Measurements from ENCODE around the gene CCDC91. TPM values are rescaled to one million over a fixed set of nuclear protein-coding genes. Genes with fewer than 3 reads are reported as not detected.

The CCDC91 gene
- total RNA-seq, 4 donors from 2014 or later: 55.6 to 74.0 (median 62.6) TPM

- no peaks in the 10 kb centered on the region for H3K4me1 ChIP-seq
- H3K27ac ChIP-seq: no peak overlapping the region
- intact Hi-C loops (cut with DNase I): no loop called here
- 88 to 96% methylated on average over 6 of the region's 6 CpGs for WGBS, 2 donors
- H3K36me3 ChIP-seq: no peaks in the 10 kb centered on the region
- H3K27me3 ChIP-seq: no peaks in the 10 kb centered on the region
- H3K4me3 ChIP-seq (replicated peaks in 1 of 3): no peak overlapping the region
- no peak for TF ChIP-seq POLR2A (IDR thresholded peaks at IDR 0.05)
- TF ChIP-seq, protein P1, sequence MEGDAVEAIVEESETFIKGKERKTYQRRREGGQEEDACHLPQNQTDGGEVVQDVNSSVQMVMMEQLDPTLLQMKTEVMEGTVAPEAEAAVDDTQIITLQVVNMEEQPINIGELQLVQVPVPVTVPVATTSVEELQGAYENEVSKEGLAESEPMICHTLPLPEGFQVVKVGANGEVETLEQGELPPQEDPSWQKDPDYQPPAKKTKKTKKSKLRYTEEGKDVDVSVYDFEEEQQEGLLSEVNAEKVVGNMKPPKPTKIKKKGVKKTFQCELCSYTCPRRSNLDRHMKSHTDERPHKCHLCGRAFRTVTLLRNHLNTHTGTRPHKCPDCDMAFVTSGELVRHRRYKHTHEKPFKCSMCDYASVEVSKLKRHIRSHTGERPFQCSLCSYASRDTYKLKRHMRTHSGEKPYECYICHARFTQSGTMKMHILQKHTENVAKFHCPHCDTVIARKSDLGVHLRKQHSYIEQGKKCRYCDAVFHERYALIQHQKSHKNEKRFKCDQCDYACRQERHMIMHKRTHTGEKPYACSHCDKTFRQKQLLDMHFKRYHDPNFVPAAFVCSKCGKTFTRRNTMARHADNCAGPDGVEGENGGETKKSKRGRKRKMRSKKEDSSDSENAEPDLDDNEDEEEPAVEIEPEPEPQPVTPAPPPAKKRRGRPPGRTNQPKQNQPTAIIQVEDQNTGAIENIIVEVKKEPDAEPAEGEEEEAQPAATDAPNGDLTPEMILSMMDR (IDR thresholded peaks at IDR 0.05): no peak
- no peak for DNase-seq
- no peaks in the 10 kb centered on the region for H3K9me3 ChIP-seq
Observed at GRCh38 chr12:28582672-28583376, 392.6 kb downstream of the CCDC91 start.

- no peaks in the 10 kb centered on the region for H3K36me3 ChIP-seq
- intact Hi-C loops (cut with DNase I): no loop called here
- DNase-seq: no peak
- H3K9me3 ChIP-seq: no peaks in the 10 kb centered on the region
- H3K27ac ChIP-seq: no peak overlapping the region
- no peak for TF ChIP-seq POLR2A (IDR thresholded peaks at IDR 0.05)
- TF ChIP-seq, protein P1 (IDR thresholded peaks at IDR 0.05): no peak
- H3K4me1 ChIP-seq: no peaks in the 10 kb centered on the region
- no peak overlapping the region for H3K4me3 ChIP-seq (replicated peaks in 1 of 3)
- 82 to 84% methylated on average over 5 of the region's 5 CpGs for WGBS, 2 donors
- no peaks in the 10 kb centered on the region for H3K27me3 ChIP-seq
Observed at GRCh38 chr12:28583701-28584261, 393.5 kb downstream of the CCDC91 start.

- intact Hi-C loops (cut with DNase I): no loop called here
- H3K4me3 ChIP-seq (replicated peaks in 1 of 3): no peak overlapping the region
- no peaks in the 10 kb centered on the region for H3K36me3 ChIP-seq
- WGBS, 2 donors: 86 to 91% methylated on average over 5 of the region's 5 CpGs
- H3K27me3 ChIP-seq: no peaks in the 10 kb centered on the region
- no peak for TF ChIP-seq POLR2A (IDR thresholded peaks at IDR 0.05)
- TF ChIP-seq, protein P1 (IDR thresholded peaks at IDR 0.05): no peak
- no peaks in the 10 kb centered on the region for H3K4me1 ChIP-seq
- DNase-seq: no peak
- no peaks in the 10 kb centered on the region for H3K9me3 ChIP-seq
- no peak overlapping the region for H3K27ac ChIP-seq
Observed at GRCh38 chr12:28585146-28585545, 394.9 kb downstream of the CCDC91 start.

DNA sequence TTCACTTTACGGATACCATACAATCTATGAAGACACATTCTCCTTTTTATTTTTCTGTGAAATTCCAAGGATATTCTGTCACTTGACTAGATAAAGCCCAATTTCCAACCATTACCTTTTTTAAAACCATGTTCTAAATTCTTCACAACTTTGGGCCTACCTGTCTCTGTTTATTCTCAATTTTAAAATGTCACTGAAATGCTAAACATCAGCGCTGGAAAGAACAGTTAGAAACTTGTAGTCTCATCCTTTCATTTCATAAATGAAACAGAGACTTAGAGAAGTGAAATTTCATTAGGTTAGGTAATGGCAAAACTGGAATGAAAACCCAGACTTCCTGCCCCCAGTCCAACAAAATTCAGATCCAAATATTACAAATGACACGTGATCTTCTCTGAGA lies 396.2 kb downstream of the CCDC91 start:
- WGBS, 2 donors: 66 to 84% methylated on average over 3 of the region's 3 CpGs
- H3K4me3 ChIP-seq (replicated peaks in 1 of 3): no peak overlapping the region
- DNase-seq: no peak
- H3K4me1 ChIP-seq: no peaks in the 10 kb centered on the region
- H3K9me3 ChIP-seq: no peaks in the 10 kb centered on the region
- intact Hi-C loops (cut with DNase I): no loop called here
- TF ChIP-seq, protein P1 (IDR thresholded peaks at IDR 0.05): no peak
- TF ChIP-seq POLR2A (IDR thresholded peaks at IDR 0.05): no peak
- no peaks in the 10 kb centered on the region for H3K36me3 ChIP-seq
- no peaks in the 10 kb centered on the region for H3K27me3 ChIP-seq
- no peak overlapping the region for H3K27ac ChIP-seq

- no peak overlapping the region for H3K27ac ChIP-seq
- no peak for DNase-seq
- no peaks in the 10 kb centered on the region for H3K27me3 ChIP-seq
- no peak for TF ChIP-seq POLR2A (IDR thresholded peaks at IDR 0.05)
- TF ChIP-seq, protein P1 (IDR thresholded peaks at IDR 0.05): no peak
- WGBS, 2 donors: 87 to 93% methylated on average over 1 of the region's 1 CpG
- H3K9me3 ChIP-seq: no peaks in the 10 kb centered on the region
- intact Hi-C loops (cut with DNase I): no loop called here
- no peaks in the 10 kb centered on the region for H3K36me3 ChIP-seq
- H3K4me3 ChIP-seq (replicated peaks in 1 of 3): no peak overlapping the region
- H3K4me1 ChIP-seq: no peaks in the 10 kb centered on the region
Observed at GRCh38 chr12:28591831-28592230, 401.6 kb downstream of the CCDC91 start.
